ENCODE results near the gene RNF220.
A peak's percentile ranks its signal among the peaks of the same experiment; 100 is the strongest.

The RNF220 gene

DNA sequence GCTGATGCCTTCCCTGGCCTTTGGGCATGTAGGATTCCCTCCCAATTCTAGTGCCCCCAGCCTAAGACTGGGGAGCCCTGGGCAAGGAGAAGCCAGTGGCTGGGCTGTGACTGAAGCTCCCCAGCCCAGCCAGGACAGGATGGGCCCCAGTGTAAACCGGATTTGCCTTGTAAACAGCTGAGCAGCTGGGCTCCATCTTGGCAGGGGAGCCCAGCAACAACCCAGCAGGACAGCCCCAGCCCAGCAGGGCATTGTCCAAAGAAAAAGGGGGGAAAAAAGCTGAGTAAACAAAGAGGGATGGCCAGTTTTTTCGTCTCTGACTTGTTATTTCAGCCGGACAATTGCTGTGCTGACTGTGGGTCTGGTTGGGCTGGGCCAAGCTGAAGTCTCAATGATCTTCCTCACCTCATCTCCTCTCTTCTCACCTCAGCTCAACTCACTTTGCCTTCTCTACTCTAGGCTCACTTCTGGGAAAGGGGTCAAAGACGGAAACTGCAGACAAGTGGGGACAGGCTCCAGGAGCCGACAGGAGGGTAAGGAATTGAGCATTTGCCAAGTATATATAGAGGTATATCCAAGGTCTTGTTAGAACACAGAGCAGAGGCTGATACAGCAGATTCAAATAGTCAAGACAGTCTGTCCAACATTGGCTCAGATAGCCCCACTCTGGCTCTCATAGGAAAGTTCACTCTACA lies 171.5 kb downstream of the RNF220 start:
- Histone ChIP-seq H3K36me3 (ENCODE audit: control insufficient read depth in 1 of 2, insufficient read depth in 2 of 2, low read length in 2 of 2) (no peaks in the 10 kb centered on the region), H3K4me3 (ENCODE audit: low read depth in 1 of 2, low read length in 2 of 2) (no peak overlapping the region), H3K27ac (ENCODE audit: low read depth, low read length) (no peak overlapping the region), H3K4me1 (ENCODE audit: control insufficient read depth in 1 of 2, insufficient read depth in 2 of 2, low read length in 2 of 2) (no peaks in the 10 kb centered on the region), H3K9me3 (ENCODE audit: control insufficient read depth in 1 of 2, low read length in 2 of 2) (no peaks in the 10 kb centered on the region), H3K27me3 (ENCODE audit: control insufficient read depth in 1 of 2, insufficient read depth in 2 of 2, low read length in 2 of 2) (peaks cover 0 to 2% of the 10 kb centered on the region in 2 donors), H3K9ac (ENCODE audit: low read depth in 1 of 2, low read length in 2 of 2) (no peak overlapping the region)

DNA sequence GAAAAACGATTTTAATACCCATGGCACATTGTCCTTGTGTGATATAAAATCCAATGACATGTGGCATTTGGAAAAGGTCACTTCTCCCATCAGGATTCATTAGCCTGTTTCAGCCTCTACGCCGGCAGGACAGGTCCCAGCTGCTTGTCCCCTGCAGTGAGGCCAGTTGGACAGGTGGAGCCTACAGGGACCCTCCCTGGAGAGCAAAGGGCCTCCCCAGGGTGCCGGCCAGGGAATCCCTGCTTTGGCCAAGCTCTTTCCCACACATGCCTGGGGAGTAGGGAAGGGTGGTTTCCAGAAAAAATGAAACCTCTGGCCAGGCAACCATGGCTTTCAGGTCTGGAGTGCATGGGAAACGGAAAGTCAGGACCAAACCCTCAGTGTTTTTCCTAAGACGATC lies 176.2 kb downstream of the RNF220 start:
- H3K36me3 ChIP-seq (ENCODE audit: control insufficient read depth in 1 of 2, insufficient read depth in 2 of 2, low read length in 2 of 2), result no peaks in the 10 kb centered on the region

DNA sequence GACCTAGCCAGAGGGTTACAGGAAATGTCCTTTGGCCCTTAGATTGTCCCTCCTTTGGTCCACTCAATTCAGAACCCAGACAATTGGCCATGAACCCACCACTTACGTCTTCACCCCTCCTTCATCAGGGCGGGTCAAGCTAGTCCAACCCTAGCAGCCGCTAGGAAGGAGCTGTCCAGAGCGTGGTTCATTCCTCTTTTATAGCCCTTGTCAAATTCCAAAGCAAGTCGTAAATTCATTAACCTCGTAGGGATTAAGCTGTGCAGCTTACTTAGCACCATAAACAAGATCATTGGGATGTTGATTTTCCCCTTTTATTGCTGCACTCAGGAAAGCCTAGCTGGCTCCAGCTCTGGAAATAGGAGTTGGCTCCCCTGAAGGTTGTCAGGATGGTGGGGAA lies 179.1 kb downstream of the RNF220 start:
- peaks cover 34 to 46% of the 10 kb centered on the region in 2 donors for H3K4me1 ChIP-seq (ENCODE audit: control insufficient read depth in 1 of 2, insufficient read depth in 2 of 2, low read length in 2 of 2)
- no peak overlapping the region for H3K27ac ChIP-seq (ENCODE audit: low read depth, low read length)
- no peak overlapping the region for H3K4me3 ChIP-seq (ENCODE audit: low read depth in 1 of 2, low read length in 2 of 2)
- no peaks in the 10 kb centered on the region for H3K9me3 ChIP-seq (ENCODE audit: control insufficient read depth in 1 of 2, low read length in 2 of 2)
- H3K9ac ChIP-seq (ENCODE audit: low read depth in 1 of 2, low read length in 2 of 2), result no peak overlapping the region
- H3K36me3 ChIP-seq (ENCODE audit: control insufficient read depth in 1 of 2, insufficient read depth in 2 of 2, low read length in 2 of 2), result no peaks in the 10 kb centered on the region
- peaks cover 4 to 10% of the 10 kb centered on the region in 2 donors for H3K27me3 ChIP-seq (ENCODE audit: control insufficient read depth in 1 of 2, insufficient read depth in 2 of 2, low read length in 2 of 2)

More for the DNA sequence above, 176.2 kb downstream of the RNF220 start:
- Histone ChIP-seq H3K4me3 (ENCODE audit: low read depth in 1 of 2, low read length in 2 of 2) (no peak overlapping the region), H3K9ac (ENCODE audit: low read depth in 1 of 2, low read length in 2 of 2) (no peak overlapping the region), H3K27me3 (ENCODE audit: control insufficient read depth in 1 of 2, insufficient read depth in 2 of 2, low read length in 2 of 2) (peaks cover 0 to 10% of the 10 kb centered on the region in 2 donors), H3K9me3 (ENCODE audit: control insufficient read depth in 1 of 2, low read length in 2 of 2) (no peaks in the 10 kb centered on the region), H3K4me1 (ENCODE audit: control insufficient read depth in 1 of 2, insufficient read depth in 2 of 2, low read length in 2 of 2) (peaks cover 20 to 22% of the 10 kb centered on the region in 2 donors), H3K27ac (ENCODE audit: low read depth, low read length) (no peak overlapping the region)

DNA sequence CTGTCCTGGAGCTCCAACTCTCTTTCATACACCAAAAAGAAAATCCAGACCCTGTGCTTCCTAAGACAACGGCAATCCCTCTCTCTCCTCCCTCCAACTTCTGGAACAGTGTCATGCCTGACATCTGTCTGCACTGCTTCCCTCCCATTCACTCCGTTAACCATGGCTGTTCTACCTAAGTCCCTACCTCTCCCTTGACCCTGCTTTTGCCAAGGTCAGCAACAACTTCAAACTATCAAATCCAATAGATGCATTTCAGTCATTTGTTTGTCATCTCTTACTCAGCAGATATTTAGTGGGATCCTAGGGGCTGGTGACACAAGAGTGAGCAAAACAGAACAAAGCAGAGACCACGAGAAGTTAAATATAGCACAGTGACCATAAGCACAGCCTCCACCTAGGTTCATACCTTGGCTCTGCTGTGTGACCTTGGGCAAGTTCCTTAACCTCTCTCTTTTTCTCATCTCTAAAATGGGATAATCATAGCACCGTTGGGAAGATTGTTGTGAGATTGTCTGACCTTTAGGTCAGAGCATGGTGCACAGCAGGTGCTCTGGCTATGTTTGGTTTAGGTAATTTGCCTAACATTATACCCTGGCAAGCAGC lies 180.4 kb downstream of the RNF220 start:
- Histone ChIP-seq H3K27ac (ENCODE audit: low read depth, low read length) (no peak overlapping the region), H3K27me3 (ENCODE audit: control insufficient read depth in 1 of 2, insufficient read depth in 2 of 2, low read length in 2 of 2) (peaks cover 4 to 10% of the 10 kb centered on the region in 2 donors), H3K4me3 (ENCODE audit: low read depth in 1 of 2, low read length in 2 of 2) (no peak overlapping the region), H3K4me1 (ENCODE audit: control insufficient read depth in 1 of 2, insufficient read depth in 2 of 2, low read length in 2 of 2) (peaks cover 34 to 46% of the 10 kb centered on the region in 2 donors), H3K9ac (ENCODE audit: low read depth in 1 of 2, low read length in 2 of 2) (no peak overlapping the region), H3K36me3 (ENCODE audit: control insufficient read depth in 1 of 2, insufficient read depth in 2 of 2, low read length in 2 of 2) (no peaks in the 10 kb centered on the region), H3K9me3 (ENCODE audit: control insufficient read depth in 1 of 2, low read length in 2 of 2) (no peaks in the 10 kb centered on the region)

DNA sequence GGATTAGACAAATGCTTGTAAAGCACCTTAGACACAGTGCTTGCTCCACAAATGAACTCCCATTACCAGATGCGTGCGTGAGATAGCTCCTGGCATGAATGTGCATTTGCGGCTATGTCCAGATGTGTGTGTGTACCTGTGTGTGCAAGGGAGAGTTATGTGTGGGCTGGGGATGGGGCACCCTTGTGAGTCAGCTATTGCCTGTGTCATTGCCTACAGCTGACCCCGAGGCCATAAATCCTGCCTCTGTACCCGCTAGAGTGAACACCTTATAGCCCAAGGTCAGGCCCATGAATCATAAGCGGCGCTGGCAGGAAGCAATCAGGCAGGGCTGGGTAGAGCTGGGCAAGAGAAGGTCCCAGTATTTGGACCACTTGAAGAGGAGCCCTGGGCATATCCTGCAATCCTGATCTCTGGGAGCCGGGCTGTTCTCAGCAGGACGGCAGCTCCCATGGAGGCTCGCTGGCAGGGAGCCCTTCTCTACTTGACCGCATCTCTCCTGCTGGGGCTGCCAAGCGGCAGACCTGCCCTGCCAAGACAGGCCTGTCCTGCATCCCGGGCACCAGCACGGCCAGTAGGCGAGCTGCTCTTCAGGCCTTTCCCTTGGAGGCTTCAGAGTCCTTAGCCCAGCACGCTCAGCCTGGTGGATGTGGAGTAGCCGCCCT lies 182.9 kb downstream of the RNF220 start:
- H3K9me3 ChIP-seq (ENCODE audit: control insufficient read depth in 1 of 2, low read length in 2 of 2), result no peaks in the 10 kb centered on the region
- peaks cover 38 to 46% of the 10 kb centered on the region in 2 donors for H3K4me1 ChIP-seq (ENCODE audit: control insufficient read depth in 1 of 2, insufficient read depth in 2 of 2, low read length in 2 of 2)
- H3K27me3 ChIP-seq (ENCODE audit: control insufficient read depth in 1 of 2, insufficient read depth in 2 of 2, low read length in 2 of 2), result peaks cover 4% of the 10 kb centered on the region in 2 donors
- H3K27ac ChIP-seq (ENCODE audit: low read depth, low read length), result peak overlapping the region; percentile 83
- H3K36me3 ChIP-seq (ENCODE audit: control insufficient read depth in 1 of 2, insufficient read depth in 2 of 2, low read length in 2 of 2), result no peaks in the 10 kb centered on the region
- peak overlapping the region; percentile 34 to 41 for H3K4me3 ChIP-seq (ENCODE audit: low read depth in 1 of 2, low read length in 2 of 2)
- H3K9ac ChIP-seq (ENCODE audit: low read depth in 1 of 2, low read length in 2 of 2), result peak overlapping the region in 1 of 2 donors; percentile 21

DNA sequence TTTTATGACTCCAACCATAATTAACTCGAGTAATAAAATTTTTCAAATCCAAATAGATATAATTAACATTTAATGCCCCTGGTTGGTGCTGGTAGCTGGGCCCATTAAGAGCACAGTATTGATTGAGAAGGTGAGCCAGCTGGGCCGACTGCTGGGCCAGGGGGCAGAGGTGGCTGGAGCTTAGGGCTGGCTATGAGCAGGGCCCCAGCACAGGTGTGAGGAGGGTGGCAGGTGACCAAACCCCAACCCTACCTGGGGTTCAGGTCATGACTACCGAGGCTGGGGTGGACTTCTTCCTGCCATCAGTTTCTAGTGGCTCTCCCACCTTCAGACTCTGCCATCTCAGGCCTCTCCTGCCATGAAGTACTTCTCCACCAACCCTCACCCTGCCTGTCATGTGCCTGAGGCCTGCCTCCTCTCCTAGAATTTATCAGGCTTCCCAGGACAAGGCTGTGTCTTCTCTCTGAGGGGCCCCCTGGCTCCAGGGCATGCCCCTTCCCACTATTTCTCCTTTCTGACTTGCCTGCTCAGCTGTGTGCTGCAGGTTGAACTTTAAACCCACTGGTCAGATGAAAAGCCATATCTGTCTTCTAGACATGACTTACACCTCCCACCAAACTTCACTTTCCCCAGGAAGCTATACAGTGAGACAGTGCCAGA lies 183.6 kb downstream of the RNF220 start:
- Histone ChIP-seq H3K36me3 (ENCODE audit: control insufficient read depth in 1 of 2, insufficient read depth in 2 of 2, low read length in 2 of 2) (no peaks in the 10 kb centered on the region), H3K27ac (ENCODE audit: low read depth, low read length) (peak overlapping the region; percentile 20), H3K9me3 (ENCODE audit: control insufficient read depth in 1 of 2, low read length in 2 of 2) (no peaks in the 10 kb centered on the region), H3K27me3 (ENCODE audit: control insufficient read depth in 1 of 2, insufficient read depth in 2 of 2, low read length in 2 of 2) (peaks cover 4% of the 10 kb centered on the region in 2 donors), H3K4me1 (ENCODE audit: control insufficient read depth in 1 of 2, insufficient read depth in 2 of 2, low read length in 2 of 2) (peaks cover 33 to 39% of the 10 kb centered on the region in 2 donors), H3K9ac (ENCODE audit: low read depth in 1 of 2, low read length in 2 of 2) (peak overlapping the region in 1 of 2 donors; percentile 25), H3K4me3 (ENCODE audit: low read depth in 1 of 2, low read length in 2 of 2) (no peak overlapping the region)

DNA sequence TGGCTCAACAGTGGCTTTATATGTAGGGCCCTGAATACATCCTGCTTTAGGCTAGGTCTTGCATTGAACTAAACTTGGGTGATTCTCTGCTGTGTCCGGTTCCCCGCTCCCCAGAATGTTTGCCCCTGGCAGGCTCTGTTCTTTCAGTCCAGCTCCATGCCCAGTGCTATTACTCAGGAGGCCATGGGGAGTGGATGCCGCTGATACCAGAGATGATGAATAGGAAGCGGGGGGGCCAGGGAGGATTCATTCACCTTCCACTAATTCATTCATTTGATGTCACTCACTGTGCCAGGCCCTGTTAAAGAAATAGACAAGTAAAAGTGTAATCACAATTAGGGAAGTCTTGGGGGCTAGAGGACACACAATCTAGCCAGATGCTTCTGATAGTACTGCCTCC lies 185.4 kb downstream of the RNF220 start:
- Histone ChIP-seq H3K4me3 (ENCODE audit: low read depth in 1 of 2, low read length in 2 of 2) (no peak overlapping the region), H3K9me3 (ENCODE audit: control insufficient read depth in 1 of 2, low read length in 2 of 2) (no peaks in the 10 kb centered on the region), H3K27me3 (ENCODE audit: control insufficient read depth in 1 of 2, insufficient read depth in 2 of 2, low read length in 2 of 2) (peaks cover 0 to 4% of the 10 kb centered on the region in 2 donors), H3K4me1 (ENCODE audit: control insufficient read depth in 1 of 2, insufficient read depth in 2 of 2, low read length in 2 of 2) (peaks cover 31 to 38% of the 10 kb centered on the region in 2 donors), H3K27ac (ENCODE audit: low read depth, low read length) (no peak overlapping the region), H3K9ac (ENCODE audit: low read depth in 1 of 2, low read length in 2 of 2) (no peak overlapping the region), H3K36me3 (ENCODE audit: control insufficient read depth in 1 of 2, insufficient read depth in 2 of 2, low read length in 2 of 2) (no peaks in the 10 kb centered on the region)

DNA sequence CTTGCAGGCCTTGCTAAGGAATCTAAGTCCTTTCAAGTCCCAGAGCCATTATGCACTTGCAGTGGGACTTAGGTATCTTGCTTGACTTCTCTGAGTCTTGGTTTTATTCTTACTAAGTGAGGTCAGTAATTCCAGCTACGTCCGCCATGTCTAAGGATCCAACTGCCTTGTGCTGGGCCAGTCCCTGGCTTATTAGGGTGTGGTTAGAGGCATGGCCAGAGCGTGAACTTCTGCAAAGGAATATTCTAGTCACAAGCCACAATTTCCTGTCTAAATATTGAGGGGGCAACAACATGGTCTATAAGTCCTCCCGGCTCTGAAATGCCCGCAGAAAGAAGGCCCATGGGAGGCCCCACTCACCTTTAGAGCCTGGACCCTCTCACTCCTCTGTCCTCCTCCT lies 186.3 kb downstream of the RNF220 start:
- Histone ChIP-seq H3K27me3 (ENCODE audit: control insufficient read depth in 1 of 2, insufficient read depth in 2 of 2, low read length in 2 of 2) (peaks cover 0 to 3% of the 10 kb centered on the region in 2 donors), H3K9me3 (ENCODE audit: control insufficient read depth in 1 of 2, low read length in 2 of 2) (no peaks in the 10 kb centered on the region), H3K9ac (ENCODE audit: low read depth in 1 of 2, low read length in 2 of 2) (no peak overlapping the region), H3K4me3 (ENCODE audit: low read depth in 1 of 2, low read length in 2 of 2) (no peak overlapping the region), H3K36me3 (ENCODE audit: control insufficient read depth in 1 of 2, insufficient read depth in 2 of 2, low read length in 2 of 2) (no peaks in the 10 kb centered on the region), H3K4me1 (ENCODE audit: control insufficient read depth in 1 of 2, insufficient read depth in 2 of 2, low read length in 2 of 2) (peaks cover 22 to 29% of the 10 kb centered on the region in 2 donors), H3K27ac (ENCODE audit: low read depth, low read length) (no peak overlapping the region)

DNA sequence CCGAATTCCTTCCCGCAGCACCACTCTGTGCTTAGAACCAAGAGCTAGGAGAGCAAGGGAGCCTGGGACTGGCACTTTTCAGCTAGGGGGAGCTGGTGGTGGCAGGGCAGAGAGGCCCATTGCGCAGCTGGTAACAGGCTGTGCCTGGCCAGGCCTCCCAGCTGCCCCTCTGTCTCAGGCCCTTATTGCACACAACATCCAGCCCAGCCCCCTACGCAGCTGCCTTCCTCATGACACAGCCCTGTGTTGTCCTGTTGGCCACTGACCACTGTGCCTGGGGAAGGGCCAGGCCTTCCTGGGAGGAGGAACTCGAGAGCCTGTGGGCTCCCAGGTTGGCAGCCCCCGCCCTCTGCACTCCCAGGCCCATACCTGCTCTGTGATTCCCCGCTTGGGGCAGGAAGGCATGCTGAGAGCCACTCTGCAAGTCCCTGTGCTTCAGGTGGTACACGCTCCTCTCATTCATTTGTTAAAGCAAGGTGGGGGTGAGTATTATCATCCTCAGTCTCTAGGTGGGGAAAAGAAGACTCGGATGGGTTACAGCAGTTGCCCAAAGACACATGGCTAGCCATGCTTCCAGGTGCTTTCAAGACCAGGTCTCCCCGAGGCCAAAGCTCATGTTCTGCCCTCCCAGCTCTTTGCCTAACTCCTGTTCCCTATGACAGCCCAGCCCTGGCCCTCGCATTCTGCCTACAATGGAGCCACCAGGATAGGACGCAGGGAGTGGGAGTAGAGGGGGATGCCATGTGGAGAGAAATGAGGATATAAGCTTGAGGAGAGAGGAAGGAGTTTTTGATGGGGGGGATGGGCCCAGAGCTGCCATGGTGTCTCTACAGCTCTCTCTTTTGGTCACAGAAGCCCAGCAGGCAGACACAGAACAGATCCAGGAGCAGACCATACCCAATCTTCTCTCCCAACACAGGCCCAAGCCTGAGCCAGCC lies 187.4 kb downstream of the RNF220 start:
- Histone ChIP-seq H3K27me3 (ENCODE audit: control insufficient read depth in 1 of 2, insufficient read depth in 2 of 2, low read length in 2 of 2) (peaks cover 4 to 8% of the 10 kb centered on the region in 2 donors), H3K9me3 (ENCODE audit: control insufficient read depth in 1 of 2, low read length in 2 of 2) (no peaks in the 10 kb centered on the region), H3K9ac (ENCODE audit: low read depth in 1 of 2, low read length in 2 of 2) (no peak overlapping the region), H3K27ac (ENCODE audit: low read depth, low read length) (no peak overlapping the region), H3K4me1 (ENCODE audit: control insufficient read depth in 1 of 2, insufficient read depth in 2 of 2, low read length in 2 of 2) (peaks cover 16 to 22% of the 10 kb centered on the region in 2 donors), H3K4me3 (ENCODE audit: low read depth in 1 of 2, low read length in 2 of 2) (no peak overlapping the region), H3K36me3 (ENCODE audit: control insufficient read depth in 1 of 2, insufficient read depth in 2 of 2, low read length in 2 of 2) (no peaks in the 10 kb centered on the region)

All from duodenal mucosa (tissue), 2 donors.